DND-41 (cell line): ENCODE measurements around the gene RAD50.

ENCODE experiments used
- EZH2 ChIP-seq: IDR thresholded peaks from 3 replicates; pipeline ENCODE4 v1.6.1; 2012; ENCODE audit warnings: borderline replicate concordance, low read depth, mild to moderate bottlenecking, moderate library complexity, low read length, inconsistent platforms; ENCODE audit not compliant: severe bottlenecking
- TF ChIP-seq, protein P1 (sequence below): IDR thresholded peaks from 2 replicates; pipeline ENCODE4 v1.5.1; 2012; ENCODE audit warnings: borderline replicate concordance, low read length, moderate library complexity, mild to moderate bottlenecking; ENCODE audit not compliant: poor library complexity, severe bottlenecking; ENCODE audit errors: extremely low read depth

- TF ChIP-seq, protein P1, sequence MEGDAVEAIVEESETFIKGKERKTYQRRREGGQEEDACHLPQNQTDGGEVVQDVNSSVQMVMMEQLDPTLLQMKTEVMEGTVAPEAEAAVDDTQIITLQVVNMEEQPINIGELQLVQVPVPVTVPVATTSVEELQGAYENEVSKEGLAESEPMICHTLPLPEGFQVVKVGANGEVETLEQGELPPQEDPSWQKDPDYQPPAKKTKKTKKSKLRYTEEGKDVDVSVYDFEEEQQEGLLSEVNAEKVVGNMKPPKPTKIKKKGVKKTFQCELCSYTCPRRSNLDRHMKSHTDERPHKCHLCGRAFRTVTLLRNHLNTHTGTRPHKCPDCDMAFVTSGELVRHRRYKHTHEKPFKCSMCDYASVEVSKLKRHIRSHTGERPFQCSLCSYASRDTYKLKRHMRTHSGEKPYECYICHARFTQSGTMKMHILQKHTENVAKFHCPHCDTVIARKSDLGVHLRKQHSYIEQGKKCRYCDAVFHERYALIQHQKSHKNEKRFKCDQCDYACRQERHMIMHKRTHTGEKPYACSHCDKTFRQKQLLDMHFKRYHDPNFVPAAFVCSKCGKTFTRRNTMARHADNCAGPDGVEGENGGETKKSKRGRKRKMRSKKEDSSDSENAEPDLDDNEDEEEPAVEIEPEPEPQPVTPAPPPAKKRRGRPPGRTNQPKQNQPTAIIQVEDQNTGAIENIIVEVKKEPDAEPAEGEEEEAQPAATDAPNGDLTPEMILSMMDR: no peak
- TF ChIP-seq EZH2: no peak
These were observed 46.7 kb upstream of the RAD50 start for GRCh38 chr5:132510076-132510475.
